ENCODE data around the gene MLXIP. TPM values are rescaled to one million over a fixed set of nuclear protein-coding genes. Genes with fewer than 3 reads are reported as not detected.

Gene MLXIP
- total and polyA plus RNA-seq, 2 of the 8 experiments (the other 6 are each of a cell fraction or from before 2014, with no cell fraction given): 5.5 to 40.5 TPM

GRCh38 chr12:122162976-122163375 is 84.4 kb downstream of the MLXIP start (continued):
- TF ChIP-seq, protein P1, sequence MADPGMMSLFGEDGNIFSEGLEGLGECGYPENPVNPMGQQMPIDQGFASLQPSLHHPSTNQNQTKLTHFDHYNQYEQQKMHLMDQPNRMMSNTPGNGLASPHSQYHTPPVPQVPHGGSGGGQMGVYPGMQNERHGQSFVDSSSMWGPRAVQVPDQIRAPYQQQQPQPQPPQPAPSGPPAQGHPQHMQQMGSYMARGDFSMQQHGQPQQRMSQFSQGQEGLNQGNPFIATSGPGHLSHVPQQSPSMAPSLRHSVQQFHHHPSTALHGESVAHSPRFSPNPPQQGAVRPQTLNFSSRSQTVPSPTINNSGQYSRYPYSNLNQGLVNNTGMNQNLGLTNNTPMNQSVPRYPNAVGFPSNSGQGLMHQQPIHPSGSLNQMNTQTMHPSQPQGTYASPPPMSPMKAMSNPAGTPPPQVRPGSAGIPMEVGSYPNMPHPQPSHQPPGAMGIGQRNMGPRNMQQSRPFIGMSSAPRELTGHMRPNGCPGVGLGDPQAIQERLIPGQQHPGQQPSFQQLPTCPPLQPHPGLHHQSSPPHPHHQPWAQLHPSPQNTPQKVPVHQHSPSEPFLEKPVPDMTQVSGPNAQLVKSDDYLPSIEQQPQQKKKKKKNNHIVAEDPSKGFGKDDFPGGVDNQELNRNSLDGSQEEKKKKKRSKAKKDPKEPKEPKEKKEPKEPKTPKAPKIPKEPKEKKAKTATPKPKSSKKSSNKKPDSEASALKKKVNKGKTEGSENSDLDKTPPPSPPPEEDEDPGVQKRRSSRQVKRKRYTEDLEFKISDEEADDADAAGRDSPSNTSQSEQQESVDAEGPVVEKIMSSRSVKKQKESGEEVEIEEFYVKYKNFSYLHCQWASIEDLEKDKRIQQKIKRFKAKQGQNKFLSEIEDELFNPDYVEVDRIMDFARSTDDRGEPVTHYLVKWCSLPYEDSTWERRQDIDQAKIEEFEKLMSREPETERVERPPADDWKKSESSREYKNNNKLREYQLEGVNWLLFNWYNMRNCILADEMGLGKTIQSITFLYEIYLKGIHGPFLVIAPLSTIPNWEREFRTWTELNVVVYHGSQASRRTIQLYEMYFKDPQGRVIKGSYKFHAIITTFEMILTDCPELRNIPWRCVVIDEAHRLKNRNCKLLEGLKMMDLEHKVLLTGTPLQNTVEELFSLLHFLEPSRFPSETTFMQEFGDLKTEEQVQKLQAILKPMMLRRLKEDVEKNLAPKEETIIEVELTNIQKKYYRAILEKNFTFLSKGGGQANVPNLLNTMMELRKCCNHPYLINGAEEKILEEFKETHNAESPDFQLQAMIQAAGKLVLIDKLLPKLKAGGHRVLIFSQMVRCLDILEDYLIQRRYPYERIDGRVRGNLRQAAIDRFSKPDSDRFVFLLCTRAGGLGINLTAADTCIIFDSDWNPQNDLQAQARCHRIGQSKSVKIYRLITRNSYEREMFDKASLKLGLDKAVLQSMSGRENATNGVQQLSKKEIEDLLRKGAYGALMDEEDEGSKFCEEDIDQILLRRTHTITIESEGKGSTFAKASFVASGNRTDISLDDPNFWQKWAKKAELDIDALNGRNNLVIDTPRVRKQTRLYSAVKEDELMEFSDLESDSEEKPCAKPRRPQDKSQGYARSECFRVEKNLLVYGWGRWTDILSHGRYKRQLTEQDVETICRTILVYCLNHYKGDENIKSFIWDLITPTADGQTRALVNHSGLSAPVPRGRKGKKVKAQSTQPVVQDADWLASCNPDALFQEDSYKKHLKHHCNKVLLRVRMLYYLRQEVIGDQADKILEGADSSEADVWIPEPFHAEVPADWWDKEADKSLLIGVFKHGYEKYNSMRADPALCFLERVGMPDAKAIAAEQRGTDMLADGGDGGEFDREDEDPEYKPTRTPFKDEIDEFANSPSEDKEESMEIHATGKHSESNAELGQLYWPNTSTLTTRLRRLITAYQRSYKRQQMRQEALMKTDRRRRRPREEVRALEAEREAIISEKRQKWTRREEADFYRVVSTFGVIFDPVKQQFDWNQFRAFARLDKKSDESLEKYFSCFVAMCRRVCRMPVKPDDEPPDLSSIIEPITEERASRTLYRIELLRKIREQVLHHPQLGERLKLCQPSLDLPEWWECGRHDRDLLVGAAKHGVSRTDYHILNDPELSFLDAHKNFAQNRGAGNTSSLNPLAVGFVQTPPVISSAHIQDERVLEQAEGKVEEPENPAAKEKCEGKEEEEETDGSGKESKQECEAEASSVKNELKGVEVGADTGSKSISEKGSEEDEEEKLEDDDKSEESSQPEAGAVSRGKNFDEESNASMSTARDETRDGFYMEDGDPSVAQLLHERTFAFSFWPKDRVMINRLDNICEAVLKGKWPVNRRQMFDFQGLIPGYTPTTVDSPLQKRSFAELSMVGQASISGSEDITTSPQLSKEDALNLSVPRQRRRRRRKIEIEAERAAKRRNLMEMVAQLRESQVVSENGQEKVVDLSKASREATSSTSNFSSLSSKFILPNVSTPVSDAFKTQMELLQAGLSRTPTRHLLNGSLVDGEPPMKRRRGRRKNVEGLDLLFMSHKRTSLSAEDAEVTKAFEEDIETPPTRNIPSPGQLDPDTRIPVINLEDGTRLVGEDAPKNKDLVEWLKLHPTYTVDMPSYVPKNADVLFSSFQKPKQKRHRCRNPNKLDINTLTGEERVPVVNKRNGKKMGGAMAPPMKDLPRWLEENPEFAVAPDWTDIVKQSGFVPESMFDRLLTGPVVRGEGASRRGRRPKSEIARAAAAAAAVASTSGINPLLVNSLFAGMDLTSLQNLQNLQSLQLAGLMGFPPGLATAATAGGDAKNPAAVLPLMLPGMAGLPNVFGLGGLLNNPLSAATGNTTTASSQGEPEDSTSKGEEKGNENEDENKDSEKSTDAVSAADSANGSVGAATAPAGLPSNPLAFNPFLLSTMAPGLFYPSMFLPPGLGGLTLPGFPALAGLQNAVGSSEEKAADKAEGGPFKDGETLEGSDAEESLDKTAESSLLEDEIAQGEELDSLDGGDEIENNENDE (IDR thresholded peaks at IDR 0.05; ENCODE audit: insufficient replicate concordance, low read length): no peak
